Astrocyte of the hippocampus (primary cell): Measurements from ENCODE around the gene HLA-DPB1.

ENCODE experiments used
- DNase-seq: peaks from one replicate; pipeline ENCODE4 v3.0.0; 2011; ENCODE audit warnings: low read depth, low spot score

The HLA-DPB1 gene

DNA sequence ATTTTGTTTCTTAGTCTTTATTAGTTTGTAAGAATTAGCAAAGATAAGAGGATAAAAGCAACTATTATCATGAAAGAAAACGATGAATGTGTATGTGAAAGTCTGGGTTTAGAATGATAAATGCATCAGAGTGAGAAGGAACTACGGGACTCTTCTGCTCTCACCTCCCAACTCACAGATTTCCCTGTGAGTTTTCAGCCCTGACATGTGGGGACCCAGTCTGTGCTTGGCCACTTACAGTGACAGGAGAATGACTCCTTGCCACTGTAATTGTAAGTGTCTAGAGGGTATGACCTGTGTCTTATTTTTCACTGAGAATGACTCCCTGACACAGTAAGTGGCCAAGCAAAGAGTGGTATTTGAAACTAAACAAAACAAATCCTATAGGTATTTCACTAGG, 4.9 kb upstream of the HLA-DPB1 start:
- no peak for DNase-seq

DNA sequence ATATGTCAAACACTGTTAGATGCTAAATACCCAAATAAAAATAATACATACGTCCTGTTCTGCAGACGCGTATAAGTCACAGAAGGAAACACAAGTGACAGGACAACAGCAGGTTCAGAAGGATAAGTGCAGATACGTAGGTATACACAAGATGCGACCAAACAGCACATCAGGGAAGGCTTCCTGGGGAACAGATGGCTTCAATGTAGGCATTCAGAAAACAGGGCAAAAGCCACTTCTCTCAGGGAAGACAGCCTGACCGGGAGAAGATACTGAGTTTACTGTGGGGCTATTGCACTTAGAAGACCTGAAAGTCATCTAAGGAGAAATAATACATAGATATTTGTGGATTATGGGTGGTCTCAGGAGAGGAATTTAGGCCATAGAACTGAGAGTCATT, 4.2 kb upstream of the HLA-DPB1 start:
- DNase-seq, result no peak

DNA sequence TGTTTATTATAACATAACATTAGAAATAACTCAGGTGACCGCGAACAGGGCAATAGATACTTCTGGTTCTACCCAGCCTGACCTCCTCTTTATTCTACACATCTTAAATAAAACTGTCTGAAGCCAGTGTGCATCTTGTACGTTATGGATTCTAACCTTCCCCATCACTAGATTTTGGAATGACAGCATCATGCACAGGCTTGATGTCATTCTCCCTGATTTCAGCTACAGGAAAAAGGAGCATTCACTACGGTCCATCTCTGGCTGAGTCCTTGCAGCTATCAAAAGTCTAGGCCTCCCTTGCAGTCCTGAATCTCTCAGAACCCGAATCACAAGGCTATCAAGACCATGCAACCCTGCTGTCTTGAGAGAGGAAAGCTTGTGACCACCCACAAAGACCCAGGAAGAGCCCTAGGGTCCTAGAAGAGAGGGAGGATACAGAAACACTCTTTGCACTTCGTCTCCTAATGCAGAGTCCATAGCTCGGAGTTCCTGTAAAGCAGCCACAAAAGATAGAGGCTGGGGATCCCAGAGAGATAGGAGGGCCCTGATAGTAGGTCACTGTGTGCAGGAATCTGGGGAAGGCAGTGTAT, 3.2 kb upstream of the HLA-DPB1 start:
- DNase-seq, result no peak

DNA sequence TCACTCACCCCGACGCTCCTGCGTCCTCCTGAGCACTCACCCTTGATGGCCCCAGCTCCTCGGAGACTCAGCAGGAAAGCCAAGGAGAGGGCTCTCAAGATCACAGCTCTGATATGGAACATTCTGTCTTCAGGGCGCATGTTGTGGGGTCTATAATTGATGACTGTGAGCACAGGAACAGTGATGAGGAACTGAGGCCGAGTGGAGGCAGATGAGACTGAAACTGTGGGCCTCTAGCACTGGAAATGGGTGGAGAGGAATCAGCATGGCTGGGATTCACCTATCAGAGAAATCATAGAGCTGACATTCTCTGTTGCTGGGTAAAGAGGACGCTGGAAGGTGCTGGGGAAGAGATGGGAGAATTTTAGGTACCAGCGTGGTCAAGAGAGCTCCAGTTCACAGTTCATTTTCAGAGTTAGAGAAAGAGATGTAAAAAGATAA, 2.3 kb upstream of the HLA-DPB1 start, which contains the start of gene HLA-DPA1:
Gene HLA-DPA1, minus strand, starts transcription at position 219 of the 441 bp plus-strand sequence.
- DNase-seq, result peak; percentile 21

DNA sequence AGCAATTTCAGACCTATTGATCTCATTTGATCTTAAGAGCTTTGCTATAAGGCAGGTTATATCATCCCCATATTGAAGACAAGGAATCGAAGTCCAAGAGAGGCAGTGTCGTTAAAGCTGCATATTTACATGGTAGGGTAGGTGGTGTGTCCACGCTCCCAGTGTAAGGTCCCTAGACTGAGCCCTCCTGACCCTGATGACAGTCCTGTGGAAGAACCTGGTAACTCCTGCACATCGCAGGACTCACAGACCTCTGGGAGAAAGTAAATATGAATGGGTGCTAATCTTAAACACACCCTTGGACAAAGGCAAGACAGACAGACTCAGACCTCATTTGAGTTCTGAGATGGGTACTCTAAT, 602 bp upstream of the HLA-DPB1 start:
- no peak for DNase-seq

DNA sequence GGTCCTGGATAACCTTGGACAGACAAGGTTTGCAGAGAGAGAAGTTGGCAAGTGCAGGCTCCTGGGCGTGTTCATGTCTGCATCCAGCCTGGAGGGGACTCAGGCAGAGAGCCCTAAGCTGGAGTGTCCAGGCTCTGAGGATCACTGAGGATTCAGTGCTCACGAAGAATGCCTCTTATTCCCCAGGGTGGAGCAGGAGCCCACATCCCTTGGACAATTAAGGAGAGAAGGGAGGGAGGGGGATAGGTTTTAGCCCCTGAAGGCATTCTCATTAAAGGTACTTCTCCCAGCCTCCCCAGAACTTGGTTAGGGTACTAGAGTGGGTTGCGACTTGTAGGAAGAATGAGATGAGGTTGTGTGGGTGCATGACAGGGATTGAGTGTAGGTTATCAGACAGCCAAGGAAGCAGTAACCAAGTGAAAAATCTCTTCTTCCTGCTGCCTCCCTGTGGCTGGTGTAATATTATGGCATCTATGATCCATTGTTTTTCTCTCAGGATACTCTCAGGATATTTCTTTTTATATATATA, 680 bp downstream of the HLA-DPB1 start:
- no peak for DNase-seq

DNA sequence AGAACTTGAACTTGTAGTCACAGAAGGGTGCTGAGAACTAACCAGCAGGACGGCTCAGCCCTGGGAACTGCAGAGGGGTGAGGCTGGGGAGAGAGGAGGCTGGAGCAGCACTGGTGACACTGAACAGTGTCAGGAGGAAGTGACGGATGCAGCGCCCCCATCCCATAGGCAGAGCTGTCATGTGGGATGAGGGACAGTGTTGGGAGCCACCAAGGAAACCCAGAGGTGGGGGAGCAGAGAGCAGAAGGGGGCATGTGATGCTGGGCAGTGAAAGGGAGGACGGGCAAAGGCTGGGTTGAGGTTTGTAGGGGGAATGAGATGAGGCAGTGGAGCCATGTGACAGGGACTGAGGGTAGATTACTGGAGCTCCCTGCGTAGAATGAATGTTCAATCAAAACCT, 2.1 kb downstream of the HLA-DPB1 start:
- no peak for DNase-seq

DNA sequence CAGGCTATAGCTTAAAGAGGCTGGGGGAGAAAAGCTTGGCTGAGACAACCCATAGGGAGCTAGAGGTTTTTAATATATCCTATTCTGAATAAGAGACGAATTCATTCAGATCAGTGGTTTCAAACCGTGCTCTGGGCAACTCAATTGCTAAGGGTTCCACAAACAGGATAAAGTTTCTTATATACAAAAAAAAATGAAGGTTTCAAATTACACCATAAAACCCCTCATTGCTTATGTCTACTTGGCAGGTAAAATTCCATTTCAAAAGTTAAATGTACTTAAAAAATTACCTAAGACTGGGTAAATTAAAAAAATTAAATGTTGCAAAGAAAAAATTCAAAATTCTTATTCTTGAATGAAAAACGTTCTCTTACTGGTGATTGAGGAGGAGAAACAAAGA, 2.7 kb downstream of the HLA-DPB1 start:
- DNase-seq, result no peak

DNA sequence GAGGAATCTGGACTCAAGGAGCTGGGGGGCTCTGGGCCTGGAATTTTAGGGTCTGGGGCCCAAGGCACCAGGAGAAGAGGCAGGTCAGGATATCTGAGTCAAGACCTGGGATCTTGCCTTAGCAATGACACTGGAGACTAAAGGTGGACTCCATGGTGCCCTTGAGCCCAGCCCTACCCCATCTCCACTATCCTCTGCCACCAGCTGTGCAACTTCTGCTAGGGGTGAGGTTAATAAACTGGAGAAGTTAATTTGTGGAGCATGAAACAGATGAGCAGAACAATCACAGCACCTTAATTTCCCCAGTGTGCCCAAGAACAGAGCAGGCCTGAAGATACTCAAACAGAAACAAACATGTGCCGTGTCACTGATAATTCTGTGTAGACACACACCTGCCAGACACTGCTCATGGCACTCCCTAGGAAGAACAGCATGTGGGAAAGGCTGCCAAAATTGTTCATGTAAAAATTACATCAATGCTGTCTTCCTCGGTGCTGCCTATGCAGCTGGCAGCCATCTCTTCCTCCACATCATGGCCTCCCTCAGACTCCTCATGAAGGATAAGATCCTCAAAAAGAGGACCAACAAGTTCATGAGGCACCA, 3.2 kb downstream of the HLA-DPB1 start:
- DNase-seq, result no peak

DNA sequence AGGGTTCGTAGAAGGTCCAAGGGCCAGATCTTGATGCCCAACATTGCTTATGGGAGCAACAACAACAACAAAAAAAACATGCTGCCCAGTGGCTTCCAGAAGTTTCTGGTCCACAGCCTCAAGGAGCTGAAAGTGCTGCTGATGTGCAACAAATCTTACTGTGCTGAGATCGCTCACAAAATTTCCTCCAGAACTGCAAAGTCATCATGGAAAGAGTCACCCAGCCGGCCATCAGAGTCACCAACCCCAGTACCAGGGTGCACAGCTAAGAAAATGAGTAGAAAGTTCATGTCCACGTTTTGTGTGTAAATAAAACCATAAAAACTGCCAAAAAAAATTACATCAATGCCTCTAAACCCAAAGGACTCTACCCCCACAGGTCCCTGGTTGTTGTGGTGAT, 3.8 kb downstream of the HLA-DPB1 start:
- DNase-seq, result no peak

DNA sequence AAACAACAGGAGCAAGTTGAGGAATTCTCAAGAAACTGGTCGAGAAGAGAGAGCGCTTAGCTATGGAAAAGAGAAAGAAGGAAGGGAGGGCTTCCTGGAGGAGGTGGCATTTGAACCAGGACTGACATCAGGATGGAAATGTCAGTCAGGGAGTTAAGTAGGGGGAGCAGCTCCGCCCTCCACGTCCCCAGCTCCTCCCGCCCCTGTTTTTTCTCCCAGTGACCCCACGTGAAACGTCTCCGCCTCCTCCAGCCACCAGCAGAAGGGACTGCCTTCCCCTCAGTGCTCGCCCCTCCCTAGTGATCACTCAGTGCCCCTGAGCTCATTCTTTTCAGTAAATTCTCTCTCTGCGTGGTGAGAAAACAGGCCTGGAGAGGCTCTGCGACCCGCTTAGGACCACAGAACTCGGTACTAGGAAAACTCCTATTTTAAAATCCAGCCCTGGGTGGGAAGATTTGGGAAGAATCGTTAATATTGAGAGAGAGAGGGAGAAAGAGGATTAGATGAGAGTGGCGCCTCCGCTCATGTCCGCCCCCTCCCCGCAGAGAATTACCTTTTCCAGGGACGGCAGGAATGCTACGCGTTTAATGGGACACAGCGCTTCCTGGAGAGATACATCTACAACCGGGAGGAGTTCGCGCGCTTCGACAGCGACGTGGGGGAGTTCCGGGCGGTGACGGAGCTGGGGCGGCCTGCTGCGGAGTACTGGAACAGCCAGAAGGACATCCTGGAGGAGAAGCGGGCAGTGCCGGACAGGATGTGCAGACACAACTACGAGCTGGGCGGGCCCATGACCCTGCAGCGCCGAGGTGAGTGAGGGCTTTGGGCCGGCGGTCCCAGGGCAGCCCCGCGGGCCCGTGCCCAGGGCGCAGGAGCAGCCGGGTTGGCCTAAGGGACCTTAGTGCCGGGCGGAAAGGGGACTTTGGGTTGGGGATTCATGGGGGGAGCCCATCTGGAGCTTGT, 4.6 kb downstream of the HLA-DPB1 start:
- peak; percentile 61 for DNase-seq

DNA sequence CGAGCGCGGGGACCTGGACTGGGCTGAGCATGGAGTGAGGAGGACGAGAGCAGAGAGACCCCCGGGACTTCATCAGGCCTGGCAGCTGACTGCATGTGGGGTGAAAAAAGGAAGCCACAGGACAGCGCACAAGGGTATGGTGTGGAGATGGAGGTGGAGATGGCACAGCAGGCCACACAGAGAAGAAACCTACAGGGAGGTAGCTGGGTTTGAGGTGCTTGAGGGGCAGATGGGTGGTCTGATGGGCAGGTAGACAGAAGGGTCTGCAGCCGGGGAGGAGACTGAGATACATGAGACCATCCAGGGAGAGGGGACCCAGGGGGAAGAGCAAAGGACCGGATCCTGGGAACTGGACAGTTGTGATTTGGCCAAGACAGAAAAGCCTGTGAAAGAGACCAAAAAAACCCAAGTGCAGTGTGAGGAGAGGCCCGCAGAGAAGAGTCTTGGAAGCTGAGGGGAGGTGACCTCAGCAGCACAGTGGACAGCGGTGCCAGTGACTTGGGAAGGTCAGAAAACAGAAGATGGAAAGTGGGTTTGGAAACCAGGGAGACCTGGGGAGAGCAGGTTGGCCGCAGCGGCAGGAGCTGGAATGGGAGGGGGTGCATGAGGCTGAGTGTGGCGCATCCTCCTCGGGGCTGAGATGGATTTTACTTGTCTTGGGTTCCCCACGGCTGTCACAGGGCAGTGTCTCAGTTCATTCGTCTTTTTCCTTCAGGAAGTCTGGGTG, 5.5 kb downstream of the HLA-DPB1 start:
- DNase-seq, result no peak

DNA sequence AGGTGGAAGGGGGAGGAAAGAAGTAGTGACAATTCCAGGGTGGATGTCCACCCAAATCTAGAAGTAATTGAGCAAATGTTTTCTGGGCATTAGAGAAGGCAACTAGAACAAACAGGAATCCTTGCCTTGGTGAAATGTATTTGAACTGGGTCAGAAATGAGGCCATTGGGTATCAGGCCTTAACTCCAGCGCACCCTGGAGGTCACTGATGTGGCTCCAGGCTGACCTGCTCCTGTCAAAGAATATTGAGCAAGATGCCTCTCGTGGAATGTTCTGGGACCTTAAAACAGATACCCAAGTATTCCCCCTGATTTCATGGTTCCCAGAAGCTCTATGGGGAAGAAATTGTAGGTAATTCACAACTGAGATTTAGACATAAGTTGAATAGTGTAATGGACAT, 6.9 kb downstream of the HLA-DPB1 start:
- DNase-seq, result peak; percentile 66

DNA sequence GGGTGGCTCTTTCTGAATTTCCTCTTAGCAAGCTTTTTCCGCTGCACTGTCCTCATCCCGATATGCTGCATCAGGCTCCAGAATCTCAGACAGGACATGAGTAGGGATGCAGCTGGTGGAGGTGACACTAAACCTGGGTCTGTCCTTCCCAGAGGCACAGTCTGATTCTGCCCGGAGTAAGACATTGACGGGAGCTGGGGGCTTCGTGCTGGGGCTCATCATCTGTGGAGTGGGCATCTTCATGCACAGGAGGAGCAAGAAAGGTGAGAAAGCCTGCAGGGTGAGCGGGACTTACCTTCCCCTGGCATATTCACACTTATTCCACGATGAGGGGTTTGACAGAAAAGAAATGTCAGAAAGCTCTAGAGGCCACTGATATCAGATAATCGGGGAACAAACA, 9.8 kb downstream of the HLA-DPB1 start:
- DNase-seq, result no peak

DNA sequence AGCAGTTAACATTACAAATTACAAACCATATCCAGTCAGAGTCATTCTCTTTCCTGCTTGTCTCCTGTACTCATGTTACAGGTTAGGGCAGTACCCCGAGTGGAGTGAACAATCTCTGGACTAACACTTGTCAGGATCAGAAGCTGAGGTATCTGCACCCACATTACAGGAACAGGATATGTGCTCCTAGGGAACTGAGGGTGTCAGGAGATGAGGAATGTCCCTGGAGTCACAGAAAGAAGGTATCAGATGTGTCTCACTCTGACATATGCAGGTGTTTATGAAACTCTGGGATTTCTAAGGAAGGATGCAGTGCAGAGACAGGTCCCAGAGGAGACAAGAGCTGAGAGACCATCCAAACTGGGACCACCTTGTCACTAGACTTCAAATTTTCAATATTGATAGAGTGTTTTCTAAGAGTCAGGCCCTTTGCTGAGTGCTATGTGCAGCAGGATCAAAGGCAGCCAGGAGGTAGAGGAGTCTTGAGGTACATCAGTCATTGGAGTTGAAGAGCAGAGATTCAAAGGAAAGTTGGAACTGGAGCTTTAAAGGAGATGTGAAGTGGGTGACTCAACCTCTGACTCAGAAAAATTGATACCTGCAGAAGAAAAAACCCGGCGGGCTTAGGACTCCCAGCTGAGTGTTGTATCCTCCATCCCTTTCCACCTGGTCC, 12.6 kb downstream of the HLA-DPB1 start:
- no peak for DNase-seq

DNA sequence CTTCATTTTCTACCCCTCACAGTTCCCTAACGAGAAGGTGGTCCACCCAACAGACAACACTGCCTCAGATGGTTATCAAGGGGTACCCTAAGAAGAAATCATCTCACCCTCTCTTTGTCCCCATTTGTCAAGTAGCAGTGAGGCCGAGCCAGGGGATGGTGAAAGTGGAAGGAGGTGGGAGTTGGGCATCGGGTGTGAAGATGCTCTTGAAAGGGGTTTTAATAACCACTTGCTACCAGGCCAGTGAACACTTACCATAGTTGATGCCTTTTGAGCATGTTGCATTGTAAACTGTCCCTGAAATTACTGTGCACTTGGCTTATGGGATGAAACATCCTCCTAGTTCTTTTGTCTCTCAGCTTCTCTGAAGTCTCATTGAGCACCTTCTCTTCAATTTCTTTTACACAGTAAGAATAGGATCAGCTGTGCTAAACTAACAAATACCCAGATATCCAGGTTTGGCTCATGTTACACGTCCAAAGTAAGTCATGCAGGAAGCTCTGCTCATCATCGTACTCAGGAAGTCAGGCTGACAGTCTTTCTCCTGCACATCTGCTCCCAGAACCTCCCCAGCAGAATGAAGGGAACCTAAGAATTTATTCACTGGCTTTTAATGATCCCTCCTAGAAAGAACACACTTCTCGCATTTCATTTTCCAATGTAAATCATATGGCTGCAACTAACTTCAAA, 13.3 kb downstream of the HLA-DPB1 start:
- DNase-seq, result no peak

DNA sequence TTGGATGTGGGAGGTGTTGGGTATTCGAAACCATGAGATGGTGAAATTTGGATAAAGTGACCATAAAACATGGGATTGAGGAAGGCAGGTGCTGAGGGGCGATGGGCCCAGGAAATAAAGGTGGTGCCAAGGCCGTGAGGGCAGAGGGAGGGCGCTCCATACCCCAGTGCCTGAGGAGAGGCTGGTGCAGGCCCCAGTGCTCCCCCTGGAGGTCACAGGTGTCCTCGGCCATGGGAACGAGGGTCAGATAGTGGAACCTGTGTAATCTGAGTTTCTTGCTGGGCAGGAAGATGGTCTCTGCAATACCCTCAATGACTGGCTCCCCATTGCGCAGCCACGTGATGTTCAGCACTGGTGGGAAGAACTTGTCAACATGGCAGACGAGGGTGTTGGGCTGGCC, 16.2 kb downstream of the HLA-DPB1 start:
- DNase-seq, result no peak

DNA sequence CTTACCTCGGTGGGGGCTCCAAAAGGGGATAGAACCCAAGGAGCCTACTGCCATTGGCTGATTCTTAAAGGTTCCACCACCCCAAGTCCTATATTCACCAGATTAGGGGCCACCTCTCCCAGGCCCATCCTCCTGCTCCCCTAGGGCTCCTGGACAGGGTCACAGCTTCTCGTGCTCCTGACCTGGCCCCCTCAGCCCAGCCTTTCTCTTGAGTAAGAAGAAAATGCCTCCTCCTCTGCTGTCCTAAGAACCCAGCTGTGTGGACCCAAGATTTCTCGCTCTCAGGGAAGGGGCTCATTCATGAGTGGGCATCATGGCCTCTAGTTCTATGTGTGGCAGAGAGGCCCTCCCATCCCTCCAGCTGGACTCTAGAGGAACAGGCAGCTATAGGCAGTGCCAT, 16.6 kb downstream of the HLA-DPB1 start:
- no peak for DNase-seq

DNA sequence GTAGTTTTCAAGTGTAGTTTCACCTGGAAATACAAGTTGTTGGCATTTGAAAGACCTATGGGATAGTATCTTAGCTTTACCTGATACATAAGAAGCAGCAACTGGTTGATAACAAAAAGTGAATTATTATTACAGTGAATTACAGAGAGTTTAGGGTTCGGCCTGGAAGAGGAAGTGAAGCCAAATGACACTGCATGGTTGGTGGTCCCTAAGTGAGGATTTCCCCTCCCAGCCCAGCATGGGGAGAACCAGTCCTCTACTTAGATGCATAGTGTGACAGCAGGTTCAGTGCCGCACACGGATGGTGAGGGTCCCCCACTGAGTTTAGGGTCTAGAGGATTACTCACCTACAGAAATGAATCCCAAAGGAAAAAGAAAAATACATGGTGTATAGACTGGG, 18.1 kb downstream of the HLA-DPB1 start:
- no peak for DNase-seq

DNA sequence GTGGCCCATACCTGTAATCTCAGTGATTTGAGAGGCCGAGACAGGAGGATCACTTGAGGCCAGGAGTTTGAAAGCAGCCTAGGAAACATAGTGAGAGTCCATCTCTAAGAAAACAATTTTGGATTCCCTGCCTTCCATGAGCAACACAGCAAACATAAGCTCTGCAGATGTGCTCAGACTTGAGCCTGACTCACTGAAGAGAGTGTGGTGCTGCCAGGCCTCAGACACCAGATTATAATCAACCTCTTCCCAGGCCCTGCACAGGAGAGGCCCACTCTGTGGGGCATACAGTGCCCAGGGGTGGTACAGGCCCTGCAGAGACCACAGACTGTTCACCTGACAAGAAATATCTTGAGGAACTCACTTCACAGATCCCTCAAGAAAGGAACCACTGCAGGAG, 19.9 kb downstream of the HLA-DPB1 start:
- no peak for DNase-seq
